ENCODE measurements around the gene MYBPH.

Gene MYBPH

DNA sequence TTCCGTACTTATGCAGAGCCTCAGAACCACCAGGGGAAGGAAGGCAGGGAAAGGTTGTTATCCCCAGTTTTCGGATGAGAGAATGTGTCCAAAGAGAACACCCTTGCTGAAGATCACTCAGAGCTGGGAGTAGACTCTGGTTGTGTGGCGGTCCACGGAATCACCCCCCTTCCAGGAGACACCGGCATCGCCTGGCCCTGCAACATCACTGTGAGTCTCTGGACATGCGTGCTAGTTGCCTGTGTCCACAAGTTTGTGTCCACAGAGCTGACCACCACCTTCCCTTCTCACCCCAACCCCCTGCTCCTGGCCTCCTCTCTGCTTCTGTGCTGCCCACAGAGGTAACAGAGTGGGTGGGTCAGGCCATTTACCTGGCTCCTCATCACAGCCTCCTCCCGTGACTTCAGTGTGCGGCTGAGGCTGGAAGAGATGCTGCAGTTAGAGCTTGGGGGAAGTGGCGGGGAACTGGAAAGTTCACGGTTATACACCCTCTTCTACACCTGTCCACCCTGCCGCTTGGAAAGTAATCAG lies 7.3 kb downstream of the MYBPH start:
- ATAC-seq (ENCODE audit: low read depth): no peak
- DNase-seq (ENCODE audit: low spot score): no peak
- Histone ChIP-seq H3K4me1 (ENCODE audit: insufficient read depth, poor library complexity, severe bottlenecking) (no peaks in the 10 kb centered on the region), H3K27ac (ENCODE audit: poor library complexity, severe bottlenecking) (no peak overlapping the region), H3K36me3 (ENCODE audit: low read depth) (no peaks in the 10 kb centered on the region), H3K4me3 (ENCODE audit: severe bottlenecking) (no peak overlapping the region), H3K27me3 (ENCODE audit: insufficient read depth, poor library complexity, severe bottlenecking) (no peaks in the 10 kb centered on the region), H3K9me3 (ENCODE audit: severe bottlenecking) (no peaks in the 10 kb centered on the region)
- TF ChIP-seq, protein P1, sequence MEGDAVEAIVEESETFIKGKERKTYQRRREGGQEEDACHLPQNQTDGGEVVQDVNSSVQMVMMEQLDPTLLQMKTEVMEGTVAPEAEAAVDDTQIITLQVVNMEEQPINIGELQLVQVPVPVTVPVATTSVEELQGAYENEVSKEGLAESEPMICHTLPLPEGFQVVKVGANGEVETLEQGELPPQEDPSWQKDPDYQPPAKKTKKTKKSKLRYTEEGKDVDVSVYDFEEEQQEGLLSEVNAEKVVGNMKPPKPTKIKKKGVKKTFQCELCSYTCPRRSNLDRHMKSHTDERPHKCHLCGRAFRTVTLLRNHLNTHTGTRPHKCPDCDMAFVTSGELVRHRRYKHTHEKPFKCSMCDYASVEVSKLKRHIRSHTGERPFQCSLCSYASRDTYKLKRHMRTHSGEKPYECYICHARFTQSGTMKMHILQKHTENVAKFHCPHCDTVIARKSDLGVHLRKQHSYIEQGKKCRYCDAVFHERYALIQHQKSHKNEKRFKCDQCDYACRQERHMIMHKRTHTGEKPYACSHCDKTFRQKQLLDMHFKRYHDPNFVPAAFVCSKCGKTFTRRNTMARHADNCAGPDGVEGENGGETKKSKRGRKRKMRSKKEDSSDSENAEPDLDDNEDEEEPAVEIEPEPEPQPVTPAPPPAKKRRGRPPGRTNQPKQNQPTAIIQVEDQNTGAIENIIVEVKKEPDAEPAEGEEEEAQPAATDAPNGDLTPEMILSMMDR (IDR thresholded peaks at IDR 0.05; ENCODE audit: poor library complexity, severe bottlenecking): no peak

DNA sequence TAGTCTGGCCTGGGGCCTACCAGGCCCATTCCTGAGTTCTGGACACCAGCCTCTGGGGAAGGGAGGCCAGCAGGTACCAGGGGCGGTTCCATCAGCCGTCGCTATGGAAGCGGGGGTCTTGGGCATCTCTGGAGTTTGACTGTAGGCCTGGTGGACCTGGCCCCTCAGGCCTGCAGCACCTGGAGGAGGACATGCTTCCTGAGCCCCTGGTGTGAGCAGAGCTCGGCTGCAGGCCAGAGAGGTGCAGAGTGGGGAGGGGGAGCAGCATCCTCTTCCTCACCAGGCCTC lies 7.8 kb downstream of the MYBPH start:
- Histone ChIP-seq H3K36me3 (ENCODE audit: low read depth) (no peaks in the 10 kb centered on the region), H3K4me3 (ENCODE audit: severe bottlenecking) (no peak overlapping the region), H3K4me1 (ENCODE audit: insufficient read depth, poor library complexity, severe bottlenecking) (no peaks in the 10 kb centered on the region), H3K27me3 (ENCODE audit: insufficient read depth, poor library complexity, severe bottlenecking) (no peaks in the 10 kb centered on the region), H3K9me3 (ENCODE audit: severe bottlenecking) (no peaks in the 10 kb centered on the region), H3K27ac (ENCODE audit: poor library complexity, severe bottlenecking) (no peak overlapping the region)
- TF ChIP-seq, protein P1 (IDR thresholded peaks at IDR 0.05; ENCODE audit: poor library complexity, severe bottlenecking): no peak
- ATAC-seq (ENCODE audit: low read depth) (no peak), DNase-seq (ENCODE audit: low spot score) (no peak)

DNA sequence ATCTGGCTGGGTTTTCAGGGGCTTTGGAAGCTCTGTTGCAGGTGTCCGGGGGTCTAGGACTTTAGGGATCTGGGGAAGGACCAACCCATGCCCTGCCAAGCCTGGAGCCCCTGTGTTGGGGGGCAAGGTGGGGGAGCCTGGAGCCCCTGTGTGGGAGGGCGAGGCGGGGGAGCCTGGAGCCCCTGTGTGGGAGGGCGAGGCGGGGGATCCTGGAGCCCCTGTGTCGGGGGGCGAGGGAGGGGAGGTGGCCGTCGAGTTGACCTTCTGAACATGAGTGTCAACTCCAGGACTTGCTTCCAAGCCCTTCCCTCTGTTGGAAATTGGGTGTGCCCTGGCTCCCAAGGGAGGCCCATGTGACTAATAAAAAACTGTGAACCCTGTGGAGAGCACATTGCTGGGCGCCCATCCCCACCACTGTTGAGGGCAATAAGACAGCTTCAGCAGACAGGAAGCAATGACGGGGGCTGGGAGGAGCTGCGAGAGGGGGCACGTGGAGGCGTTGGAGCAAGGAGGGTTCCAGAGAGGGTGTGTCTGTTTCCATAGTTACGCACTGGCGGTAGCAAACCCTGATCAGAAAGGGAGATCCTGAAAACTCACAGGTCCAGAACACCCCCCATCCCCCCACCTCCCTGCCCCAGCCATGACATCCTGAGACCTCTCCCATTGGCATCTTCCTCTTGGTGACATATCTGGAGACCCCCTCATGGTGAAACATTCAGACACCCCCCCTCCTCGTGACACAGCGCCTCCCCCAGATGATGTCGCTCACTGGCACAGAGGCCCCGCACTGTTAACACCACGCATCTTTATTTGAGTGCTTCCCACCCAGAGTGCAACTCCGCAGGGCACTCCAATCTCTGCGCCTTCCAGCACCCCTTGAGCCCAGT lies 8.4 kb downstream of the MYBPH start:
- Histone ChIP-seq H3K4me3 (ENCODE audit: severe bottlenecking) (no peak overlapping the region), H3K9me3 (ENCODE audit: severe bottlenecking) (no peaks in the 10 kb centered on the region), H3K4me1 (ENCODE audit: insufficient read depth, poor library complexity, severe bottlenecking) (no peaks in the 10 kb centered on the region), H3K27ac (ENCODE audit: poor library complexity, severe bottlenecking) (no peak overlapping the region), H3K36me3 (ENCODE audit: low read depth) (no peaks in the 10 kb centered on the region), H3K27me3 (ENCODE audit: insufficient read depth, poor library complexity, severe bottlenecking) (no peaks in the 10 kb centered on the region)
- ATAC-seq (ENCODE audit: low read depth): no peak
- DNase-seq (ENCODE audit: low spot score): no peak
- TF ChIP-seq, protein P1 (IDR thresholded peaks at IDR 0.05; ENCODE audit: poor library complexity, severe bottlenecking): no peak

DNA sequence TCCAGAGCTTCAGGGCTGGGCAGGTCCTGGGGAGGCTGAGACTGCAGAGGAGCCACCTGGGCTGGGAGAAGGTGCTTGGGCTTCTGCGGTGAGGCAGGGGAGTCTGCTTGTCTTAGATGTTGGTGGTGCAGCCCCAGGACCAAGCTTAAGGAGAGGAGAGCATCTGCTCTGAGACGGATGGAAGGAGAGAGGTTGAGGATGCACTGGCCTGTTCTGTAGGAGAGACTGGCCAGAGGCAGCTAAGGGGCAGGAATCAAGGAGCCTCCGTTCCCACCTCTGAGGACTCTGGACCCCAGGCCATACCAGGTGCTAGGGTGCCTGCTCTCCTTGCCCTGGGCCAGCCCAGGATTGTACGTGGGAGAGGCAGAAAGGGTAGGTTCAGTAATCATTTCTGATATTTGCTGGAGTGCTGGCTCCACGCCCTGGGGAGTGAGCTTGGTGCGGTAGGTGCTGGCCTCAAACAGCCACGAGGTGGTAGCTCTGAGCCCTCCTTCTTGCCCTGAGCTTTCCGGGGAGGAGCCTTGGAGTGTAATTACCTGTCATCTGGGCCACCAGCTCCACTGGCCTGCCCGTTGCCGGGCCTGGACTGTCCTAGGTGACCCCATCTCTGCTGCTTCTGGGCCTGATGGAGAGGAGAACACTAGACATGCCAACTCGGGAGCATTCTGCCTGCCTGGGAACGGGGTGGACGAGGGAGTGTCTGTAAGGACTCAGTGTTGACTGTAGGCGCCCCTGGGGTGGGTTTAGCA lies 9.3 kb downstream of the MYBPH start:
- no peaks in the 10 kb centered on the region for H3K9me3 ChIP-seq (ENCODE audit: severe bottlenecking)
- H3K4me3 ChIP-seq (ENCODE audit: severe bottlenecking): no peak overlapping the region
- ATAC-seq (ENCODE audit: low read depth) (peak; percentile 54; the same call in 2 of the 3 replicates), DNase-seq (ENCODE audit: low spot score) (no peak)
- no peak overlapping the region for H3K27ac ChIP-seq (ENCODE audit: poor library complexity, severe bottlenecking)
- no peaks in the 10 kb centered on the region for H3K36me3 ChIP-seq (ENCODE audit: low read depth)
- no peaks in the 10 kb centered on the region for H3K27me3 ChIP-seq (ENCODE audit: insufficient read depth, poor library complexity, severe bottlenecking)
- TF ChIP-seq, protein P1 (IDR thresholded peaks at IDR 0.05; ENCODE audit: poor library complexity, severe bottlenecking): no peak
- H3K4me1 ChIP-seq (ENCODE audit: insufficient read depth, poor library complexity, severe bottlenecking): no peaks in the 10 kb centered on the region

Data from RWPE2 (cell line).